HepG2 (cell line): ENCODE results near the gene LGI4. TPM values are rescaled to one million over a fixed set of nuclear protein-coding genes. Genes with fewer than 3 reads are reported as not detected.

Source experiments
- ATAC-seq: fragments of 200-7000 bp; cut with Tn5 transposase; 3 replicates; pipeline ENCODE4 v1.9.1; 2020; ENCODE audit warnings: mild to moderate bottlenecking, moderate library complexity
- BruUV-seq: library from RNA; stranded (reverse); fragments of 400-500 nt; replicated peaks from 2 replicates; lab custom pipeline; 2021; lab: Mats Ljungman, UMichigan
- CTCF ChIA-PET: fragments of 300-600 bp; formaldehyde crosslinking; extraction: SDS; loops from one replicate; lab custom pipeline; 2021; ENCODE audit warnings: low total read pairs, inconsistent platforms, low intra/inter-chr PET ratio; lab: Yijun Ruan, JAX
- POLR2A ChIA-PET: fragments of 350-600 bp; sonication (Branson Sonifier 250); formaldehyde crosslinking; loops from one replicate; lab custom pipeline; 2020; ENCODE audit warnings: antibody characterized with exemption, inconsistent platforms; lab: Yijun Ruan, JAX
- DNase-seq: peaks from one replicate; pipeline ENCODE4 v3.0.0-alpha.2; 2015; ENCODE audit warnings: low spot score
- FAIRE-seq: peaks from 3 replicates; lab custom pipeline; 2011; peaks lifted over from hg19 to GRCh38; lab: Jason Lieb, UNC
- H2AFZ ChIP-seq: one replicate; pipeline ENCODE4 v1.6.1; 2011; ENCODE audit warnings: low read length, inconsistent platforms
- H3K27ac ChIP-seq: fragments of 300-600 bp; 3 replicates; pipeline ENCODE4 v1.8.0; 2011; ENCODE audit warnings: mixed run types, mild to moderate bottlenecking, mixed read lengths, low read length, inconsistent platforms; ENCODE audit not compliant: insufficient read depth; ENCODE audit errors: extremely low read length
- H3K27me3 ChIP-seq, 2 experiments: fragments of 200-600 bp in 1 of 2; 2 replicates in 1 of 2; 3 replicates in 1 of 2; pipeline versions ENCODE4 v1.6.0 to v1.8.0; 2011; ENCODE audit warnings: low read length in 2 of 2, mild to moderate bottlenecking in 2 of 2, moderate library complexity in 2 of 2, inconsistent platforms in 1 of 2; ENCODE audit not compliant: insufficient read depth in 2 of 2, control insufficient read depth in 1 of 2
- H3K36me3 ChIP-seq, 2 experiments: fragments of 200-600 bp in 1 of 2; replicated peaks in 1 of 2; 2 replicates in 1 of 2; 3 replicates in 1 of 2; pipeline versions ENCODE4 v1.5.1 to v1.8.0; 2011; ENCODE audit warnings: low read length in 2 of 2, inconsistent platforms in 1 of 2; ENCODE audit not compliant: insufficient read depth in 2 of 2, control insufficient read depth in 1 of 2
- H3K4me1 ChIP-seq: 2 replicates; pipeline ENCODE4 v1.5.1; 2012; ENCODE audit warnings: low read length, inconsistent platforms; ENCODE audit not compliant: insufficient read depth
- H3K4me2 ChIP-seq: 2 replicates; pipeline ENCODE4 v1.6.0; 2011; ENCODE audit warnings: low read depth, low read length, inconsistent platforms
- H3K4me3 ChIP-seq, 3 experiments: fragments of 200-600 bp in 1 of 3; sonication (generic), shearing (Covaris generic) in 1 of 3; replicated peaks in 1 of 3; 2 replicates each; pipeline ENCODE4 v1.5.1; 2011 to 2016; ENCODE audit warnings: low read length in 3 of 3, inconsistent platforms in 2 of 3, low read depth in 2 of 3, mild to moderate bottlenecking in 2 of 3, control low read depth in 1 of 3, mixed read lengths in 1 of 3; ENCODE audit not compliant: insufficient read depth in 1 of 3
- H3K79me2 ChIP-seq: one replicate; pipeline ENCODE4 v1.6.1; 2011; ENCODE audit warnings: low read length, inconsistent platforms; ENCODE audit not compliant: insufficient read depth
- H3K9ac ChIP-seq: 2 replicates; pipeline ENCODE4 v1.6.0; 2011; ENCODE audit warnings: mild to moderate bottlenecking, low read depth, low read length, inconsistent platforms; ENCODE audit not compliant: insufficient read depth
- H3K9me3 ChIP-seq: 2 replicates; pipeline ENCODE4 v1.5.1; 2012; ENCODE audit warnings: mild to moderate bottlenecking, low read length
- H4K20me1 ChIP-seq: 2 replicates; pipeline ENCODE4 v1.6.0; 2011; ENCODE audit warnings: inconsistent platforms, mild to moderate bottlenecking, low read length, moderate library complexity; ENCODE audit not compliant: insufficient read depth
- DNMT3B ChIP-seq: conservative IDR thresholded peaks from 2 replicates; pipeline ENCODE4 v1.6.1; 2016; ENCODE audit warnings: missing biosample characterization, control low read depth
- DR1 ChIP-seq: sonication (generic); formaldehyde crosslinking; IDR thresholded peaks from 2 replicates; pipeline ENCODE4 v1.8.0; 2021; ENCODE audit warnings: mild to moderate bottlenecking, missing genetic modification reagents, inconsistent platforms
- MAFK ChIP-seq, 2 experiments: IDR thresholded peaks in 1 of 2; conservative IDR thresholded peaks in 1 of 2; 2 replicates each; pipeline ENCODE4 v1.6.1; 2011; ENCODE audit warnings: improper control_type of control experiment in 2 of 2, low read length in 2 of 2
- MEIS1 ChIP-seq: sonication (generic); formaldehyde crosslinking; IDR thresholded peaks from 2 replicates; pipeline ENCODE4 v1.9.0; 2021; ENCODE audit warnings: mild to moderate bottlenecking, missing genetic modification reagents, moderate library complexity, borderline replicate concordance
- MIER3 ChIP-seq: IDR thresholded peaks from 2 replicates; pipeline ENCODE4 v1.6.1; 2016; ENCODE audit warnings: missing compliant biosample characterization, borderline replicate concordance
- NPAS2 ChIP-seq: sonication (generic); formaldehyde crosslinking; IDR thresholded peaks from 2 replicates; pipeline ENCODE4 v1.8.0; 2022; ENCODE audit warnings: mild to moderate bottlenecking, missing genetic modification reagents, borderline replicate concordance
- TARDBP ChIP-seq: sonication (generic); formaldehyde crosslinking; IDR thresholded peaks from 2 replicates; pipeline ENCODE4 v1.8.0; 2022; ENCODE audit warnings: mild to moderate bottlenecking, missing genetic modification reagents
- TMF1 ChIP-seq: sonication (generic); formaldehyde crosslinking; IDR thresholded peaks from 2 replicates; pipeline ENCODE4 v1.8.1; 2022; ENCODE audit warnings: low read depth, missing genetic modification reagents
- YEATS2 ChIP-seq: sonication (generic); formaldehyde crosslinking; IDR thresholded peaks from 2 replicates; pipeline ENCODE4 v1.4.0; 2020; ENCODE audit warnings: missing genetic modification reagents, borderline replicate concordance
- ZBTB43 ChIP-seq: sonication (generic); formaldehyde crosslinking; conservative IDR thresholded peaks from 2 replicates; pipeline ENCODE4 v1.4.0; 2020; ENCODE audit warnings: missing genetic modification reagents
- ZFP91 ChIP-seq: sonication (generic); formaldehyde crosslinking; IDR thresholded peaks from 2 replicates; pipeline ENCODE4 v1.9.0; 2022; ENCODE audit warnings: missing genetic modification reagents, mild to moderate bottlenecking, borderline replicate concordance
- ZHX2 ChIP-seq, 2 experiments: sonication (generic) in 1 of 2; formaldehyde crosslinking in 1 of 2; IDR thresholded peaks; 2 replicates each; pipeline versions ENCODE4 v1.6.1 to v1.9.0; 2014 to 2022; ENCODE audit warnings: antibody characterized with exemption in 1 of 2, borderline replicate concordance in 1 of 2, inconsistent platforms in 1 of 2, low read depth in 1 of 2, missing genetic modification reagents in 1 of 2
- ZNF234 ChIP-seq: sonication (generic); formaldehyde crosslinking; conservative IDR thresholded peaks from 2 replicates; pipeline ENCODE4 v1.5.1; 2020; ENCODE audit warnings: mild to moderate bottlenecking, missing genetic modification reagents
- ZNF484 ChIP-seq: sonication (generic); formaldehyde crosslinking; IDR thresholded peaks from 2 replicates; pipeline ENCODE4 v1.5.1; 2020; ENCODE audit warnings: mild to moderate bottlenecking, low read depth, missing genetic modification reagents, borderline replicate concordance
- ZNF7 ChIP-seq: IDR thresholded peaks from 2 replicates; pipeline ENCODE4 v1.6.1; 2016; ENCODE audit warnings: missing biosample characterization, missing genetic modification reagents
- ZNF775 ChIP-seq: sonication (generic); formaldehyde crosslinking; IDR thresholded peaks from 2 replicates; pipeline ENCODE4 v1.4.0; 2020; ENCODE audit warnings: missing genetic modification reagents, mild to moderate bottlenecking, moderate library complexity, borderline replicate concordance
- WGBS: methylation state at CpG from one replicate; pipeline ENCODE4 v1.1.6; 2017; ENCODE audit warnings: low lambda C conversion rate; 5-methylcytosine and 5-hydroxymethylcytosine counted together
- in situ Hi-C: cut with HindIII; loops from 2 replicates; pipeline ENCODE4 v1.10.0; 2017; ENCODE audit warnings: low pct_unique_long_range_greater_than_20kb; ENCODE audit not compliant: extremely low pct_ligation_motif_present
- intact Hi-C: fragments of 100-400 bp; cut with micrococcal nuclease; formaldehyde crosslinking; loops from one replicate; pipeline ENCODE4 v1.10.0; 2022; ENCODE audit not compliant: unreplicated experiment
- polyA plus RNA-seq, 8 experiments: library from polyadenylated mRNA; depleted of rRNA in 3 of 8; stranded (reverse) in 7 of 8; unstranded in 1 of 8; fragments of >200 nt; fragmentation: Illumina TruSeq in 4 of 8; extraction: Trizol in 4 of 8; gene quantifications; 2 replicates each; pipeline versions ENCODE4 v1.2.1 to v1.2.3, GENCODE V29; 2011 to 2016; ENCODE audit warnings: low read depth in 4 of 8, missing spikeins in 1 of 8, mixed read lengths in 1 of 8; ENCODE audit not compliant: insufficient read depth in 1 of 8
- total RNA-seq, 5 experiments: library from RNA; depleted of rRNA; stranded (reverse); fragments of >200 nt; fragmentation: Illumina TruSeq; extraction: Trizol; gene quantifications; 2 replicates each; pipeline ENCODE4 v1.2.3, GENCODE V29; 2016; ENCODE audit warnings: low read depth in 1 of 5

Gene LGI4
- total and polyA plus RNA-seq, 2 of the 13 experiments (the other 11 are each of a cell fraction or from before 2014, with no cell fraction given): 2.8 TPM; not detected in 1

- no peak for ATAC-seq
- DNase-seq: no peak
- BruUV-seq: no TSS peak
- no peak for TF ChIP-seq MIER3 (CRISPR knock-in tag)
- no peak for TF ChIP-seq ZNF7 (CRISPR knock-in tag)
- TF ChIP-seq NPAS2 (CRISPR knock-in tag): no peak
- no peak for TF ChIP-seq ZHX2 (IDR thresholded peaks at IDR 0.05; ENCODE audit: low read depth)
- TF ChIP-seq ZHX2 (CRISPR knock-in tag; IDR thresholded peaks at IDR 0.05; ENCODE audit: borderline replicate concordance): no peak
- TF ChIP-seq MAFK (conservative IDR thresholded peaks at IDR 0.05 in 1 of 2, IDR thresholded peaks at IDR 0.05 in 1 of 2; ENCODE audit: low read length in 2 of 2): no peak
- no peak for TF ChIP-seq DR1 (CRISPR knock-in tag)
- no peak for TF ChIP-seq YEATS2 (CRISPR knock-in tag)
- no peak for TF ChIP-seq ZNF775 (CRISPR knock-in tag)
- no peak for TF ChIP-seq ZFP91 (CRISPR knock-in tag)
- no peak for TF ChIP-seq ZBTB43 (CRISPR knock-in tag)
- no peak for TF ChIP-seq ZNF484 (CRISPR knock-in tag)
- TF ChIP-seq ZNF234 (CRISPR knock-in tag): no peak
- TF ChIP-seq DNMT3B (CRISPR knock-in tag): no peak
- TF ChIP-seq TARDBP (CRISPR knock-in tag): no peak
- TF ChIP-seq TMF1: no peak
- TF ChIP-seq MEIS1 (CRISPR knock-in tag): no peak
- intact Hi-C loops (no loop called here), in situ Hi-C loops (no loop called here)
- no peak for FAIRE-seq
- ChIA-PET CTCF (no interaction called here), POLR2A (no interaction called here)
- Histone ChIP-seq H3K27me3 (no peaks in the 10 kb centered on the region), H3K4me2 (no peak overlapping the region), H4K20me1 (no peaks in the 10 kb centered on the region), H2AFZ (no peak overlapping the region), H3K4me1 (peaks cover 88% of the 10 kb centered on the region), H3K4me3 (no peak overlapping the region), H3K9ac (no peak overlapping the region), H3K79me2 (no peaks in the 10 kb centered on the region), H3K9me3 (no peaks in the 10 kb centered on the region), H3K27ac (no peak overlapping the region), H3K36me3 (no peaks in the 10 kb centered on the region)
- 85% methylated on average over 10 of the region's 19 CpGs for WGBS
Observed at GRCh38 chr19:35125270-35125717, 9.6 kb downstream of the LGI4 start.
